ENCODE measurements around the gene ATP5MC2.
"Not testable (repeated sequence)": the region's sequence is repeated elsewhere in the genome, so short reads cannot be mapped to it uniquely, and the experiment has no call there.

ATP5MC2 gene

GRCh38 chr12:53644133-53644532, 31.8 kb downstream of the ATP5MC2 start:
- no peak for DNase-seq

DNA sequence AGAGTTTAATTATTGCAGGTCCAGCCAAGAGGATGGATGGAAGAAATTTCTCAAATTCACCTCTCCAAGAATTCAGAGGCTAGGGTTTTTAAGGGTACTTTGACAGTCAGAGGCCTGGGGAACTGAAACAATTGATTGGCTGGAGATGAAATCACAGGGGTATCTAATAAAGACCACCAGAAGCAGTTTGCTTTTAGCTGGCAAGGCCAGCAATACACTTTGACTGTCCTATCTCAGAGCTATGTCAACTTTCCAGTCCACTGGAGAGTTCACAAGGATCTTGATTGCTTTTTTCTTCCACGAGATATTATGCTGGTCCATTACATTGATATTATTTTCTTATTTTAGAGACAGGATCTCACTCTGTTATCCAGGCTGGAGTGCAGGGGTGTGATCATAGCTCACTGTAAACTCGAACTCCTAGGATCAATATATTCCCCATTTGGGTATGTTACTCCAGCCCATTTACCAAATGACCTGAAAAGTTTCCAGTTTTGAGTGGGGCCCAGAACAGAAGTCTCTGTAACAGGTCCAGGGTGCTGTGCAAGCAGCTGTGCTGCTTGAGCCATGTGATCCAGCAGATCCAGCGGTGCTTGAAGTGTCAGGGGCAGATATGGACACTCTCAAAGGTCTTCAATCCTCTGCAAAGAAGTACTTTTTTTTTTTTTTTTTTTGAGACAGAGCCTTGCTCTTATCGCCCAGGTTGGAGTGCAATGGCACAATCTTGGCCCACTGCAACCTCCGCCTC, 32.5 kb downstream of the ATP5MC2 start:
- no peak for DNase-seq

DNA sequence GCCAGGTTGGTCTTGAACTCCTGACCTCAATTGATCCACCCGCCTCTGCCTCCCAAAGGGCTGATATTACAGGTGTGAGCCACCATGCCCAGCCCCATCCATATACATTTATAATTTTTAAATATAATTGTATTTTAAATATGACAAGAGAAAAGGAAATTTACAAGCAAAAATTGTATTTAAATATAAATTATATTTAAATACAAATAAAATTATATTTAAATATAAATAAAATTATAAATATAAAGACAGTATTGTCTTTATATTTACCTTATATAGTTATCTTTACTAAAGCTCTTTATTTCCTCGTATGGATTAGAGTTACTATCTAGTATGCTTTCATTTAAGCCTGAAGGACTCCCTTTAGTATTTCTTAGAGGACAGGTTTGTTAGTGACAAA, 37.8 kb downstream of the ATP5MC2 start:
- no peak for DNase-seq

DNA sequence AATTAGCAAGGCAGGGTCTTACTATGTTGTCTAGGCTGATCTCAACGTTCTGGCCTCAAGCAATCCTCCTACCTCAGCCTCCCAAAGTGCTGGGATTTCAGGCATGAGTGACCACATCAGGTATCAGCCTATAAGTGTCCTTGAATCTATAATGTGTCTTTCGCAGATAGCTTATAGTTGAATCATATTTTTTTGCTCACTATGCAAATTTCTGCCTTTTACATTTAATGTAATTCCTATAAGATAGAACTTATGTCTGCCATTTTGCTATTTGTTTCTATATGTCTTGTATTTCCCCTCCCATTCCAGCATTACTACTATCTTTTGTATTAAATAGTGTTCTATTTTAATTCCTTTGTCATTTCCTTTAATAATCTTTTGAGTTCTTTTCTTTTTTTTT, 39.2 kb downstream of the ATP5MC2 start:
- no peak for DNase-seq

DNA sequence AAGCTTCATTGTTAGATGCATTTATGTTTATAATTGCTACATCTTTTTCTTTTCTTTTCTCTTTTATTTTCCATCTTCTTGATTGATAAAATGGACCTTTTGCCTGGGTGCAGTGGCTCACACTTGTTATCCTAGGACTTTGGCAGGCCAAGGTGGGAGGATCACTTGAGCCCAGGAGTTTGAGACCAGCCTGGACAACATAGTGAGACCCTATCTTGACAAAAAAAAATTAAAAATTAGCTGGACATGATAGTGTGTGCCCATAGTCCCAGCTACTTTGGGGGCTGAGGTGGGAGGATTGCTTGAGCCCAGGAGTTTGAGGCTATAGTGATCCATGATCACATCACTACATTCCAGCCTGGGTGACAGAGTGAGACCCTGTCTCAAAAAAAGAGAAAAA, 40.2 kb downstream of the ATP5MC2 start:
- not testable (repeated sequence) for DNase-seq

DNA sequence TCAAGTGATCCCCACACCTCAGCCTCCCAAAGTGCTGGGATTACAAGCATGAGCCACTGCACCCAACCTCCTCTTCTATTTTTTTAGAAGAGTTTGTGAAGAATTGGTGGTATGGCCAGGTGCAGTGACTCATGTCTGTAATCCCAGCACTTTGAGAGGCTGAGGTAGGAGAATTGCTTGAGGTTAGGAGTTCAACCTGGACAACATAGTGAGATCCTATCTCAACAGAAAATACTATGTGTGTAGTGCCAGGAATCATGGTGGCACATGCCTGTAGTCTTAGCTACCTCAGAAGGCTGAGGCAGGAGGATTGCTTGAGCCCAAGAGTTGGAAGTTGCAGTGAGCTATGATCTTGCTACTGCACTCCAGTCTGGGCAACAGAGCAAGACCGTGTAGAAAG, 44.2 kb downstream of the ATP5MC2 start:
- DNase-seq: no peak

GRCh38 chr12:53627919-53628318, 48.0 kb downstream of the ATP5MC2 start:
- no peak for DNase-seq

- no peak for DNase-seq
Observed at GRCh38 chr12:53626702-53627169, 49.1 kb downstream of the ATP5MC2 start.

DNA sequence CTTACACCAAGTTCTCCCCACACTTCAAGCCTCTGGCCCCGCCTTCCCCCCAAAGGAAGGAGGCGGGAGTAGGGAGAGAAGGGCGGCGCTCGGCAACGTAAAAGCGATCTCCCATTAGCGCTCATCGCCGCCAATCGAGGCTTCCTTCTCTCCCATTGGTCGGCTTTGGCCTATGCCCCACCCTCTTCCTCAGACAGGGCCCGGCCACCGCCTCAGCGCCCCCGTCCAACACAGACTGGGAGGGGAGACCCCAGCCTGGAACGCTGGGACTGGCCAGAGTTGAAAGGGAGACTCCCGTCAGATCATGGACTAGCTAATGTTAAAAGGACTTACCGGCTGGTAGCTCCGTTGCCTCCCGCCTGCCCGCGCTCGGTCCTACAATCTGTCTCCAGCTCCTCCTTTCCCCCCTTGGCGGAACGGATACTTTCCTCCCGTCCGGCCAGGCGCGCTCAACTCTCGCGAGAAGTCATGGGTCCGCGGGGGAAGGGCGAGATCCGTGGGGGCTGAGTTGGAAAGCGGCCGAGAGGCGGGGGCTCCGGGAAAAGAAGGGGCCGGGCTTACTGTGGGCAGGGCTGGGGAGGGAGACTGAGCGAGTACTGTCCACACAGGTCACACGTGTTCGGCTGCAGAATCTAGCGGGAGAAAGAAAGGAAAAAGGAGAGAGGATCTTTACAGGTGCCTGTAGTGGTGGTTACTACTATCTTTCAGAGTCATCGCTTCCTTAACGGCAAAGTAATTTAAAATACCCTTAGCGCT, 49.8 kb downstream of the ATP5MC2 start, which contains the start of gene ATF7:
Gene ATF7, minus strand, starts transcription at position 437 of the 756 bp plus-strand sequence. CDS start 25,382 bp downstream, outside the sequence.
- DNase-seq: peak; percentile 99 to 100 (median 100)

- no peak for DNase-seq
Observed at GRCh38 chr12:53625373-53625945, 50.4 kb downstream of the ATP5MC2 start.

DNA sequence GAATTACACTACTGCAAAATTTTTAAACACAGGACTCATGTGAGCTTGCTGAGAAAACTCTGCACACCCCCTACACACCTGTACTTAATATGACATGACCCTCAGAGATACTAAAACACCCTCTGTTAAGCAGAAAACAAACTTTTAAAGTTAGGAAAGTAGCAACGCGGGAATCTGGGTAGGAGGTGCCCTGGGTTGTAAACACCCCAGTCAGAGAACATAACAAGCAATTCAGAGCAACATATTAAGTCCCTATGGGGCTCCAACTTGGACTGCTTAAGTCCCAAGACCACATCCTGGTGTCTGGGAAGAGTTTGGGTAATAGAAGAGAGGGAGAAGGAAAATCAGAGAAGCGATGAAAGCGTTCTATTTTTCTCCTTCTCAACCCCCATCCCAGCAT, 50.9 kb downstream of the ATP5MC2 start:
- no peak for DNase-seq

- DNase-seq: no peak
Observed at GRCh38 chr12:53624458-53624857, 51.4 kb downstream of the ATP5MC2 start.

- DNase-seq: no peak
Observed at GRCh38 chr12:53623548-53624385, 52.1 kb downstream of the ATP5MC2 start.

DNA sequence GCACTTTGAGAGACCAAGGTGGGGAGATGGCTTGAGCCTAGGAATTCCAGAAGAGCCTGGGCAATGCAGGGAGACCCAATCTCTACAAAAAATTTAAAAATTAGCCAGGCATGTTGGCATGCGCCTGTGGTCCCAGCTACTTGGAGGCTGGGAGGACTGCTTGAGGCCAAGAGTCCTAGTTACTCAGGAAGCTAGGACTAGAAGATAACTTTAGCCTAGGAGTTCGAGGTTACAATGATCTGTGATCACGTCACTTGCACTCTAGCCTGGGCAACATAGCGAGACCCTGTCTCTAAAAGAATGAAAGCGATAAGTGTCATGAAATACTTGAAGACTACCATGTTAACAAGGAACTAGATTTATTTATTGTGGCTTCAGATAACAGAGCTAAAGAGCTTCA, 53.2 kb downstream of the ATP5MC2 start:
- DNase-seq: no peak

DNA sequence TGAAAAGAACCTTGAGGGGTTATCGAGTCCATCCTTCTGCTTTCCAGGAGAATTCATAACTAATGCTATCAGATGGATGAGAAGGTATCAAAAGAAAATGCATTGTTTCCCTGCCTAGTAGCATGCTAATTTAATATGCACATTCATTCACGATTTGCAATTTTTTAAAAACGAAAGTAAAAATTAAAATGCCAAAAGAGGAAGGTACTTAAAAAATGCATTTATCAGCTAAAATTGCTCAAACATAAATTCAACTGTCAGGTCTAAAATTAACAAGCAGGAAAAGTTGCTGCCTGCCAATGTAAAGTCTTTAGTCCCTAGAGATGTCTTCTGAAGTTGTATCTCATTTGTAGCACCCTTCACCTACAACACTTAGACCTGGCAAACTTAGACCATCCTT, 57.6 kb downstream of the ATP5MC2 start:
- no peak for DNase-seq

GRCh38 chr12:53617700-53618099, 58.2 kb downstream of the ATP5MC2 start:
- DNase-seq: no peak

- DNase-seq: no peak
Observed at GRCh38 chr12:53616950-53617349, 58.9 kb downstream of the ATP5MC2 start.
